K562 (cell line): Measurements from ENCODE around the gene PPP6C. TPM values are rescaled to one million over a fixed set of nuclear protein-coding genes. Genes with fewer than 3 reads are reported as not detected.

ENCODE experiments used
- BRD9 ChIP-seq: fragments of 450-650 bp; IDR thresholded peaks from 2 replicates; pipeline ENCODE4 v1.6.1; 2018; ENCODE audit warnings: low read depth; ENCODE audit not compliant: partially characterized antibody
- CCAR2 ChIP-seq: fragments of 200-400 bp; formaldehyde crosslinking; IDR thresholded peaks from 2 replicates; pipeline ENCODE4 v1.6.1; 2017; ENCODE audit warnings: mild to moderate bottlenecking, low read depth, low read length
- CHD1 ChIP-seq: fragments of 200-600 bp; sonication (generic); IDR thresholded peaks from one replicate; pipeline ENCODE4 v1.6.1; 2012; ENCODE audit warnings: mild to moderate bottlenecking, moderate library complexity, low read length, inconsistent platforms
- KAT7 ChIP-seq: sonication (generic); formaldehyde crosslinking; IDR thresholded peaks from 2 replicates; pipeline ENCODE4 v1.8.0; 2022; ENCODE audit warnings: missing genetic modification reagents, mild to moderate bottlenecking, borderline replicate concordance
- LCOR ChIP-seq: sonication (generic); formaldehyde crosslinking; IDR thresholded peaks from 2 replicates; pipeline ENCODE4 v1.8.0; 2022; ENCODE audit warnings: mild to moderate bottlenecking, missing genetic modification reagents
- MECOM ChIP-seq: fragments of 250-450 bp; sonication (Bioruptor Pico); IDR thresholded peaks from 2 replicates; pipeline ENCODE4 v1.8.0; 2022; ENCODE audit warnings: inconsistent platforms
- NCOA1 ChIP-seq: fragments of 450-650 bp; IDR thresholded peaks from 2 replicates; pipeline ENCODE4 v1.6.1; 2016; ENCODE audit warnings: low read depth
- NR2F6 ChIP-seq: fragments of 450-650 bp; formaldehyde crosslinking; IDR thresholded peaks from 2 replicates; pipeline ENCODE4 v1.4.0; 2020; ENCODE audit warnings: mild to moderate bottlenecking
- PBX2 ChIP-seq, 2 experiments: IDR thresholded peaks in 1 of 2; conservative IDR thresholded peaks in 1 of 2; 2 replicates each; pipeline ENCODE4 v1.6.1; 2016; ENCODE audit warnings: low read depth in 2 of 2, mild to moderate bottlenecking in 1 of 2, missing compliant biosample characterization in 1 of 2, missing genetic modification characterization in 1 of 2, moderate library complexity in 1 of 2
- PHB ChIP-seq: fragments of 250-450 bp; sonication (Bioruptor Pico); IDR thresholded peaks from 2 replicates; pipeline ENCODE4 v1.5.0; 2021
- PYGO2 ChIP-seq: fragments of 450-650 bp; IDR thresholded peaks from 2 replicates; pipeline ENCODE4 v1.6.1; 2016; ENCODE audit warnings: mild to moderate bottlenecking, missing genetic modification characterization, moderate library complexity, missing compliant biosample characterization
- SP1 ChIP-seq: sonication (generic); formaldehyde crosslinking; IDR thresholded peaks from 2 replicates; pipeline ENCODE4 v1.8.1; 2022; ENCODE audit warnings: mild to moderate bottlenecking, missing genetic modification reagents
- TAL1 ChIP-seq: fragments of 450-650 bp; IDR thresholded peaks from 2 replicates; pipeline ENCODE4 v1.6.1; 2016; ENCODE audit warnings: mild to moderate bottlenecking
- TEAD2 ChIP-seq: fragments of 450-650 bp; IDR thresholded peaks from 2 replicates; pipeline ENCODE4 v1.6.1; 2016; ENCODE audit warnings: missing genetic modification characterization, control low read depth, missing compliant biosample characterization
- THRAP3 ChIP-seq: fragments of 450-650 bp; IDR thresholded peaks from 2 replicates; pipeline ENCODE4 v1.6.1; 2016; ENCODE audit warnings: mild to moderate bottlenecking, inconsistent platforms, borderline replicate concordance
- XRCC5 ChIP-seq: fragments of 200-400 bp; formaldehyde crosslinking; IDR thresholded peaks from 2 replicates; pipeline ENCODE4 v1.6.1; 2017; ENCODE audit warnings: low read depth, mild to moderate bottlenecking, low read length
- ZNF707 ChIP-seq: fragments of 250-450 bp; sonication (Bioruptor Pico); conservative IDR thresholded peaks from 2 replicates; pipeline ENCODE4 v1.8.0; 2022; ENCODE audit warnings: inconsistent platforms, mild to moderate bottlenecking, moderate library complexity
- polyA plus RNA-seq, 8 experiments: library from polyadenylated mRNA; depleted of rRNA in 4 of 8; stranded (reverse) in 5 of 8; unstranded in 3 of 8; fragments of >200 nt; fragmentation: Nextera tagmentation in 2 of 8; fragmentation: Illumina TruSeq in 1 of 8; extraction: Ambion mirVana in 2 of 8; extraction: Trizol in 1 of 8; gene quantifications; 2 replicates each; pipeline versions ENCODE4 v1.2.1 to v1.2.3, GENCODE V29; 2011 to 2014; ENCODE audit warnings: inconsistent platforms in 1 of 8, missing spikeins in 1 of 8
- total RNA-seq, 7 experiments: library from RNA; depleted of rRNA in 6 of 7; stranded (reverse); fragments of >200 nt in 6 of 7; fragmentation: Illumina TruSeq in 2 of 7; extraction: Trizol in 2 of 7; gene quantifications; 2 replicates each; pipeline versions ENCODE4 v1.2.1 to v1.2.3, GENCODE V29; 2011 to 2021; ENCODE audit warnings: low replicate concordance in 1 of 7
- TF ChIP-seq, protein P1 (sequence below): IDR thresholded peaks from 2 replicates; pipeline ENCODE4 v1.6.1; 2011; ENCODE audit not compliant: insufficient read length; ENCODE audit errors: extremely low read depth
- TF ChIP-seq, protein P2 (sequence below): fragments of 250-450 bp; sonication (Bioruptor Pico); IDR thresholded peaks from 2 replicates; pipeline ENCODE4 v1.4.0; 2020
- TF ChIP-seq, protein P3 (sequence below): conservative IDR thresholded peaks from 2 replicates; pipeline ENCODE4 v1.6.1; 2011; ENCODE audit warnings: low read depth, mild to moderate bottlenecking, low read length; ENCODE audit not compliant: control insufficient read depth

Gene PPP6C
- total and polyA plus RNA-seq, 9 of the 15 experiments (the other 6 are each of a cell fraction or from before 2014, with no cell fraction given): 18.8 to 44.8 (median 38.3) TPM

DNA sequence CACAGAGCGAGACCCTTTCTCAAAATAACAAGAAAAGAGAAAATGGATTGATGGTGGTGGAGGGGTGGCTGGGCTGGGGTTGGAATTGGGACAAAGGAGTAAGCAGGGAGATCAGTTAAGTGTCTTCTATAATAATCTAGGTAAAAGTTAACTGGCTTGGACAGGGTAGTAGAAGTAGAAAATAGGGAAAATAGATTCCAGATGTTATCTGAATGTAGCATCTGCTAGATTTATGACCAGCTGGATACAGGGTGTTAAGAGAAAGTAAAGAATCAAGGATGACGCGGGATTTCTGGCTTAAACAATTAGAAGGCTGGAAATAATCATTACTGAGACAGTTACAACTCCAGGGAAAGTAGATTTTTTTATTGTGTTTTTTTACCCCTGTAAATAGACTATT, 13.0 kb downstream of the PPP6C start (continued):
- TF ChIP-seq PBX2 (CRISPR knock-in tag; IDR thresholded peaks at IDR 0.05; ENCODE audit: low read depth) (no peak), PBX2 (tag; conservative IDR thresholded peaks at IDR 0.05; ENCODE audit: low read depth) (peak; percentile 82), THRAP3 (no peak), CCAR2 (no peak), SP1 (CRISPR knock-in tag) (no peak), MECOM (no peak), LCOR (CRISPR knock-in tag) (no peak), PYGO2 (no peak), TAL1 (peak; percentile 61), PHB (CRISPR knock-in tag) (no peak), CHD1 (no peak), XRCC5 (no peak), NCOA1 (no peak), KAT7 (CRISPR knock-in tag) (no peak), ZNF707 (CRISPR knock-in tag) (no peak), BRD9 (no peak), TEAD2 (tag) (no peak), NR2F6 (no peak)
- TF ChIP-seq, protein P1, sequence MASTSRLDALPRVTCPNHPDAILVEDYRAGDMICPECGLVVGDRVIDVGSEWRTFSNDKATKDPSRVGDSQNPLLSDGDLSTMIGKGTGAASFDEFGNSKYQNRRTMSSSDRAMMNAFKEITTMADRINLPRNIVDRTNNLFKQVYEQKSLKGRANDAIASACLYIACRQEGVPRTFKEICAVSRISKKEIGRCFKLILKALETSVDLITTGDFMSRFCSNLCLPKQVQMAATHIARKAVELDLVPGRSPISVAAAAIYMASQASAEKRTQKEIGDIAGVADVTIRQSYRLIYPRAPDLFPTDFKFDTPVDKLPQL: no peak
- TF ChIP-seq, protein P2, sequence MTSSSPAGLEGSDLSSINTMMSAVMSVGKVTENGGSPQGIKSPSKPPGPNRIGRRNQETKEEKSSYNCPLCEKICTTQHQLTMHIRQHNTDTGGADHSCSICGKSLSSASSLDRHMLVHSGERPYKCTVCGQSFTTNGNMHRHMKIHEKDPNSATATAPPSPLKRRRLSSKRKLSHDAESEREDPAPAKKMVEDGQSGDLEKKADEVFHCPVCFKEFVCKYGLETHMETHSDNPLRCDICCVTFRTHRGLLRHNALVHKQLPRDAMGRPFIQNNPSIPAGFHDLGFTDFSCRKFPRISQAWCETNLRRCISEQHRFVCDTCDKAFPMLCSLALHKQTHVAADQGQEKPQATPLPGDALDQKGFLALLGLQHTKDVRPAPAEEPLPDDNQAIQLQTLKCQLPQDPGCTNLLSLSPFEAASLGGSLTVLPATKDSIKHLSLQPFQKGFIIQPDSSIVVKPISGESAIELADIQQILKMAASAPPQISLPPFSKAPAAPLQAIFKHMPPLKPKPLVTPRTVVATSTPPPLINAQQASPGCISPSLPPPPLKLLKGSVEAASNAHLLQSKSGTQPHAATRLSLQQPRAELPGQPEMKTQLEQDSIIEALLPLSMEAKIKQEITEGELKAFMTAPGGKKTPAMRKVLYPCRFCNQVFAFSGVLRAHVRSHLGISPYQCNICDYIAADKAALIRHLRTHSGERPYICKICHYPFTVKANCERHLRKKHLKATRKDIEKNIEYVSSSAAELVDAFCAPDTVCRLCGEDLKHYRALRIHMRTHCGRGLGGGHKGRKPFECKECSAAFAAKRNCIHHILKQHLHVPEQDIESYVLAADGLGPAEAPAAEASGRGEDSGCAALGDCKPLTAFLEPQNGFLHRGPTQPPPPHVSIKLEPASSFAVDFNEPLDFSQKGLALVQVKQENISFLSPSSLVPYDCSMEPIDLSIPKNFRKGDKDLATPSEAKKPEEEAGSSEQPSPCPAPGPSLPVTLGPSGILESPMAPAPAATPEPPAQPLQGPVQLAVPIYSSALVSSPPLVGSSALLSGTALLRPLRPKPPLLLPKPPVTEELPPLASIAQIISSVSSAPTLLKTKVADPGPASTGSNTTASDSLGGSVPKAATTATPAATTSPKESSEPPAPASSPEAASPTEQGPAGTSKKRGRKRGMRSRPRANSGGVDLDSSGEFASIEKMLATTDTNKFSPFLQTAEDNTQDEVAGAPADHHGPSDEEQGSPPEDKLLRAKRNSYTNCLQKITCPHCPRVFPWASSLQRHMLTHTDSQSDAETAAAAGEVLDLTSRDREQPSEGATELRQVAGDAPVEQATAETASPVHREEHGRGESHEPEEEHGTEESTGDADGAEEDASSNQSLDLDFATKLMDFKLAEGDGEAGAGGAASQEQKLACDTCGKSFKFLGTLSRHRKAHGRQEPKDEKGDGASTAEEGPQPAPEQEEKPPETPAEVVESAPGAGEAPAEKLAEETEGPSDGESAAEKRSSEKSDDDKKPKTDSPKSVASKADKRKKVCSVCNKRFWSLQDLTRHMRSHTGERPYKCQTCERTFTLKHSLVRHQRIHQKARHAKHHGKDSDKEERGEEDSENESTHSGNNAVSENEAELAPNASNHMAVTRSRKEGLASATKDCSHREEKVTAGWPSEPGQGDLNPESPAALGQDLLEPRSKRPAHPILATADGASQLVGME (CRISPR knock-in tag): no peak
- TF ChIP-seq, protein P3, sequence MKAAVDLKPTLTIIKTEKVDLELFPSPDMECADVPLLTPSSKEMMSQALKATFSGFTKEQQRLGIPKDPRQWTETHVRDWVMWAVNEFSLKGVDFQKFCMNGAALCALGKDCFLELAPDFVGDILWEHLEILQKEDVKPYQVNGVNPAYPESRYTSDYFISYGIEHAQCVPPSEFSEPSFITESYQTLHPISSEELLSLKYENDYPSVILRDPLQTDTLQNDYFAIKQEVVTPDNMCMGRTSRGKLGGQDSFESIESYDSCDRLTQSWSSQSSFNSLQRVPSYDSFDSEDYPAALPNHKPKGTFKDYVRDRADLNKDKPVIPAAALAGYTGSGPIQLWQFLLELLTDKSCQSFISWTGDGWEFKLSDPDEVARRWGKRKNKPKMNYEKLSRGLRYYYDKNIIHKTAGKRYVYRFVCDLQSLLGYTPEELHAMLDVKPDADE: no peak
